Endothelial cell of umbilical vein (primary cell): ENCODE results near the gene CSGALNACT2.

Source experiments
- CTCF ChIP-seq, 2 donors: IDR thresholded peaks; 1 replicate in 1 of 2; 2 replicates in 1 of 2; pipeline ENCODE4 v1.5.1; 2011; ENCODE audit warnings: low read length in 2 of 2, mild to moderate bottlenecking in 2 of 2, moderate library complexity in 2 of 2, control low read depth in 1 of 2, inconsistent platforms in 1 of 2, low read depth in 1 of 2; ENCODE audit not compliant: insufficient read depth in 1 of 2; ENCODE audit errors: extremely low read depth in 1 of 2
- EZH2 ChIP-seq: IDR thresholded peaks from 2 replicates; pipeline ENCODE4 v1.6.1; 2012; ENCODE audit warnings: borderline replicate concordance, low read depth, mild to moderate bottlenecking, moderate library complexity, low read length, inconsistent platforms; ENCODE audit not compliant: severe bottlenecking
- MYC ChIP-seq: IDR thresholded peaks from one replicate; pipeline ENCODE4 v1.6.1; 2011; ENCODE audit warnings: mild to moderate bottlenecking, low read depth, low read length
- POLR2A ChIP-seq: IDR thresholded peaks from 2 replicates; pipeline ENCODE4 v1.6.1; 2012; ENCODE audit warnings: low read depth, mild to moderate bottlenecking, control low read depth, low read length

- TF ChIP-seq POLR2A (no peak), CTCF (IDR thresholded peaks at IDR 0.05; ENCODE audit: extremely low read depth in 1 of 2, insufficient read depth in 1 of 2, low read depth in 1 of 2, low read length in 2 of 2) (no peak), MYC (no peak), EZH2 (no peak)
These were observed 50.5 kb downstream of the CSGALNACT2 start for GRCh38 chr10:43188702-43189101.
